SK-N-SH treated with all-trans-retinoic acid at 6 μM for 48 hours (cell line): Measurements from ENCODE around the gene SPACDR.

Experiments used
- ATAC-seq: fragments of 200-7000 bp; cut with Tn5 transposase; 3 replicates; pipeline ENCODE4 v1.9.1; 2020; ENCODE audit warnings: mild to moderate bottlenecking, moderate library complexity
- ARNTL ChIP-seq: fragments of 450-650 bp; formaldehyde crosslinking; IDR thresholded peaks from 2 replicates; pipeline ENCODE4 v1.5.0; 2020; ENCODE audit warnings: low read depth, mild to moderate bottlenecking, moderate library complexity, borderline replicate concordance
- BACH2 ChIP-seq: fragments of 250-450 bp; sonication (Bioruptor Pico); IDR thresholded peaks from 2 replicates; pipeline ENCODE4 v1.9.0; 2021; ENCODE audit warnings: mild to moderate bottlenecking, borderline replicate concordance
- CREB5 ChIP-seq: fragments of 250-450 bp; sonication (Bioruptor Pico); IDR thresholded peaks from 2 replicates; pipeline ENCODE4 v1.5.1; 2020; ENCODE audit warnings: low read depth, mild to moderate bottlenecking, moderate library complexity
- CSDC2 ChIP-seq: fragments of 250-450 bp; sonication (Bioruptor Pico); IDR thresholded peaks from 2 replicates; pipeline ENCODE4 v1.5.0; 2020; ENCODE audit warnings: mild to moderate bottlenecking, moderate library complexity
- ESRRG ChIP-seq: fragments of 250-450 bp; sonication (Bioruptor Pico); IDR thresholded peaks from 2 replicates; pipeline ENCODE4 v1.6.1; 2021; ENCODE audit warnings: mild to moderate bottlenecking
- OSR1 ChIP-seq: fragments of 250-450 bp; sonication (Bioruptor Pico); IDR thresholded peaks from 2 replicates; pipeline ENCODE4 v1.8.0; 2022; ENCODE audit warnings: moderate library complexity, mild to moderate bottlenecking, inconsistent platforms
- POU6F1 ChIP-seq: fragments of 250-450 bp; sonication (Bioruptor Pico); IDR thresholded peaks from 2 replicates; pipeline ENCODE4 v1.8.0; 2021; ENCODE audit warnings: low read depth, mild to moderate bottlenecking, moderate library complexity, borderline replicate concordance
- PPARA ChIP-seq: fragments of 250-450 bp; sonication (Bioruptor Pico); IDR thresholded peaks from 2 replicates; pipeline ENCODE4 v1.5.0; 2020; ENCODE audit warnings: mild to moderate bottlenecking, borderline replicate concordance
- TOX ChIP-seq: fragments of 250-450 bp; sonication (Bioruptor Pico); IDR thresholded peaks from 2 replicates; pipeline ENCODE4 v1.8.0; 2021; ENCODE audit warnings: mild to moderate bottlenecking, moderate library complexity, borderline replicate concordance
- TSHZ2 ChIP-seq: fragments of 250-450 bp; sonication (Bioruptor Pico); IDR thresholded peaks from 2 replicates; pipeline ENCODE4 v1.5.0; 2020; ENCODE audit warnings: mild to moderate bottlenecking, moderate library complexity
- ZC3H10 ChIP-seq: fragments of 250-450 bp; sonication (Bioruptor Pico); IDR thresholded peaks from 2 replicates; pipeline ENCODE4 v1.5.1; 2021; ENCODE audit warnings: mild to moderate bottlenecking, moderate library complexity
- ZFP30 ChIP-seq: fragments of 450-650 bp; formaldehyde crosslinking; IDR thresholded peaks from 2 replicates; pipeline ENCODE4 v1.5.0; 2022; ENCODE audit warnings: mild to moderate bottlenecking, moderate library complexity
- ZNF70 ChIP-seq: fragments of 450-650 bp; formaldehyde crosslinking; IDR thresholded peaks from 2 replicates; pipeline ENCODE4 v1.5.0; 2020; ENCODE audit warnings: mild to moderate bottlenecking, moderate library complexity
- ZNF8 ChIP-seq: fragments of 450-650 bp; formaldehyde crosslinking; IDR thresholded peaks from 2 replicates; pipeline ENCODE4 v1.5.0; 2020; ENCODE audit warnings: mild to moderate bottlenecking, moderate library complexity
- TF ChIP-seq, protein P1 (sequence below): fragments of 250-450 bp; sonication (Bioruptor Pico); IDR thresholded peaks from 2 replicates; pipeline ENCODE4 v1.5.1; 2021; ENCODE audit warnings: mild to moderate bottlenecking, moderate library complexity
- TF ChIP-seq, protein P2 (sequence below): fragments of 250-450 bp; sonication (Bioruptor Pico); IDR thresholded peaks from 2 replicates; pipeline ENCODE4 v1.8.0; 2020; ENCODE audit warnings: mild to moderate bottlenecking, moderate library complexity, borderline replicate concordance

Gene SPACDR

DNA sequence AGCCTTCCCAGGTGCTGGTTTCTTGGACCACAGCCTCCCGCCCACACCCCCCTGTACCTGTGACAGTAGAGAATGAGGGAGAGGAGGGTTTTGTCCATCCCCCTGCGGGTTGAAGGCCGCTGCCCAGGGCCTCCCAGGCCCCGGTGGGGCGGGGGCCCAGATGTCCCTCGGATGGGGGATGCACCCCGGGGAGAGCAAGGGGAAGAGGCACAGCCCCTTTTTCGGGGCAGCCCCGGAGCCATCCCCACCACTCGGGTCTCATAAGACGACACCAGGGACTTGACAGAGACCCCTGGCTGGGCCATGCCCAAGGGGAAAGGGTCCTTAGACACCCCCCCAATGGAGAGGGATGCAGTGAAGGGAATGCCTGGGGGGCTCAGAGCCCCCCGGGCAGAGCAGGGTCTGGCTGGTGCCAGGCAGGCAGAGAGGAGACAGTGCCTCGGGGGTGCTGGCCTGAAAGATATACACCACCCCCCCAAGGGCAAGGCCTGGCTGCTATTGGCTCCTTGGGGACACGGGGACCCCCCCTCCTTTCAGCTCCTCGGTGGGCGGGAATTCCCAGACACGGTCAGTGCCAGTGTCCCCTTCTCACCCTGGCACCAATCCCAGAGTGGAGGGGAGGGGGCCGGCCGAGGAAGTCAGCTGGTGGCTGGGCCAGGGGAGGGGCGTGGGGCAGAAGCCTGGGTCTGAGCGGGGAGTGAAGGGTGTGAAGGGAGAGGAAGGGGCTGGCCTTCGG is 3.7 kb upstream of the SPACDR start:
- ATAC-seq: no peak
- no peak for TF ChIP-seq TOX (CRISPR knock-in tag)
- TF ChIP-seq, protein P1, sequence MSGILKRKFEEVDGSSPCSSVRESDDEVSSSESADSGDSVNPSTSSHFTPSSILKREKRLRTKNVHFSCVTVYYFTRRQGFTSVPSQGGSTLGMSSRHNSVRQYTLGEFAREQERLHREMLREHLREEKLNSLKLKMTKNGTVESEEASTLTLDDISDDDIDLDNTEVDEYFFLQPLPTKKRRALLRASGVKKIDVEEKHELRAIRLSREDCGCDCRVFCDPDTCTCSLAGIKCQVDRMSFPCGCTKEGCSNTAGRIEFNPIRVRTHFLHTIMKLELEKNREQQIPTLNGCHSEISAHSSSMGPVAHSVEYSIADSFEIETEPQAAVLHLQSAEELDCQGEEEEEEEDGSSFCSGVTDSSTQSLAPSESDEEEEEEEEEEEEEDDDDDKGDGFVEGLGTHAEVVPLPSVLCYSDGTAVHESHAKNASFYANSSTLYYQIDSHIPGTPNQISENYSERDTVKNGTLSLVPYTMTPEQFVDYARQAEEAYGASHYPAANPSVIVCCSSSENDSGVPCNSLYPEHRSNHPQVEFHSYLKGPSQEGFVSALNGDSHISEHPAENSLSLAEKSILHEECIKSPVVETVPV (CRISPR knock-in tag): no peak
- TF ChIP-seq, protein P2, sequence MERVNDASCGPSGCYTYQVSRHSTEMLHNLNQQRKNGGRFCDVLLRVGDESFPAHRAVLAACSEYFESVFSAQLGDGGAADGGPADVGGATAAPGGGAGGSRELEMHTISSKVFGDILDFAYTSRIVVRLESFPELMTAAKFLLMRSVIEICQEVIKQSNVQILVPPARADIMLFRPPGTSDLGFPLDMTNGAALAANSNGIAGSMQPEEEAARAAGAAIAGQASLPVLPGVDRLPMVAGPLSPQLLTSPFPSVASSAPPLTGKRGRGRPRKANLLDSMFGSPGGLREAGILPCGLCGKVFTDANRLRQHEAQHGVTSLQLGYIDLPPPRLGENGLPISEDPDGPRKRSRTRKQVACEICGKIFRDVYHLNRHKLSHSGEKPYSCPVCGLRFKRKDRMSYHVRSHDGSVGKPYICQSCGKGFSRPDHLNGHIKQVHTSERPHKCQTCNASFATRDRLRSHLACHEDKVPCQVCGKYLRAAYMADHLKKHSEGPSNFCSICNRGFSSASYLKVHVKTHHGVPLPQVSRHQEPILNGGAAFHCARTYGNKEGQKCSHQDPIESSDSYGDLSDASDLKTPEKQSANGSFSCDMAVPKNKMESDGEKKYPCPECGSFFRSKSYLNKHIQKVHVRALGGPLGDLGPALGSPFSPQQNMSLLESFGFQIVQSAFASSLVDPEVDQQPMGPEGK (CRISPR knock-in tag): no peak
- TF ChIP-seq ZNF70 (CRISPR knock-in tag): no peak
- no peak for TF ChIP-seq TSHZ2
- no peak for TF ChIP-seq CSDC2 (CRISPR knock-in tag)
- TF ChIP-seq PPARA (CRISPR knock-in tag): no peak

- ATAC-seq: no peak
- TF ChIP-seq BACH2 (CRISPR knock-in tag) (no peak), ZNF8 (CRISPR knock-in tag) (no peak), POU6F1 (CRISPR knock-in tag) (no peak), ZFP30 (CRISPR knock-in tag) (no peak), ARNTL (CRISPR knock-in tag) (no peak), CREB5 (CRISPR knock-in tag) (no peak), PPARA (CRISPR knock-in tag) (no peak), ZC3H10 (CRISPR knock-in tag) (no peak), OSR1 (no peak), ESRRG (no peak), ZNF70 (CRISPR knock-in tag) (no peak)
- TF ChIP-seq, protein P1 (CRISPR knock-in tag): no peak
Measured at GRCh38 chr7:100466653-100467605, 2.9 kb upstream of the SPACDR start.
